Measurements from ENCODE around the gene RTN4RL1.
"Not testable (repeated sequence)": the region's sequence is repeated elsewhere in the genome, so short reads cannot be mapped to it uniquely, and the experiment has no call there.

The RTN4RL1 gene

DNA sequence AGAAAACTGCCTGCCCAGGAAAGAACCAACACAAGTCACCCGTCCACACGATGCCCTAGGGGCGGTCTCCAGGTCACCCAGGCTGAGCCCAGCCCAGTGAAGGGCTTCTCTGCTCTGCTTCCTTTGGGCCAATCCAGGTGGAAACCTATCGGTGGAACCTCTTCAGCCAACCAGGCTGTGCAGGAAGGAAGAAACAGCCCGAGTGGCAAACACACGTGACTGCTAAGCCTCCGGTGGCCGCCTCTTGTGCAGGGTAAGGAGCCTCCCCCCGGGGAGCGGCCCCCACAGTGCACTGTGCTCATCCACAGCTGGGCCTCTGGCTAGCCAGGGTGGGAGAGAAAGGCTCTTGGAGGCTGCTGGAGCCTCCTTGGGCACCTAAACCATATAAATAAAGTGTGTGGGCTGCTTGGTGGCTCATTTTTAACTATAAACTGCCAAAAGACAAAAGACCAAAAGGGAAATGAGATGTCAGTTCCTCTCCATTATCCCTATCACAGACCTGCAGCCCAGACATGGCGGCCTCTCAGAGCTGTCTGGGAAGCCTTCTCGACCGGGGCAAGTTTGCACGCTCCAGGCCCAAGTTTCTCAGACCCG lies 2.4 kb downstream of the RTN4RL1 start:
- H3K27me3 ChIP-seq (ENCODE audit: control insufficient read depth, insufficient read depth, low read length): peaks cover 95% of the 10 kb centered on the region
- no peaks in the 10 kb centered on the region; the same call in 1 of the 2 replicates for H3K9me3 ChIP-seq (ENCODE audit: control insufficient read depth, insufficient read depth, low read length)
- H3K9ac ChIP-seq (ENCODE audit: low read depth, low read length): no peak overlapping the region
- peaks cover 4% of the 10 kb centered on the region; the same call in 1 of the 2 replicates for H3K4me1 ChIP-seq (ENCODE audit: control insufficient read depth, insufficient read depth, low read length)
- H3K4me3 ChIP-seq (ENCODE audit: low read depth, low read length): no peak overlapping the region
- H3K27ac ChIP-seq (ENCODE audit: low read depth, low read length): no peak overlapping the region
- no peaks in the 10 kb centered on the region for H3K36me3 ChIP-seq (ENCODE audit: control insufficient read depth, insufficient read depth, low read length)

- H3K4me1 ChIP-seq (ENCODE audit: control insufficient read depth, insufficient read depth, low read length): peaks cover 7% of the 10 kb centered on the region; the same call in 1 of the 2 replicates
- no peak overlapping the region for H3K27ac ChIP-seq (ENCODE audit: low read depth, low read length)
Measured at GRCh38 chr17:2020721-2021120, 4.4 kb downstream of the RTN4RL1 start.

DNA sequence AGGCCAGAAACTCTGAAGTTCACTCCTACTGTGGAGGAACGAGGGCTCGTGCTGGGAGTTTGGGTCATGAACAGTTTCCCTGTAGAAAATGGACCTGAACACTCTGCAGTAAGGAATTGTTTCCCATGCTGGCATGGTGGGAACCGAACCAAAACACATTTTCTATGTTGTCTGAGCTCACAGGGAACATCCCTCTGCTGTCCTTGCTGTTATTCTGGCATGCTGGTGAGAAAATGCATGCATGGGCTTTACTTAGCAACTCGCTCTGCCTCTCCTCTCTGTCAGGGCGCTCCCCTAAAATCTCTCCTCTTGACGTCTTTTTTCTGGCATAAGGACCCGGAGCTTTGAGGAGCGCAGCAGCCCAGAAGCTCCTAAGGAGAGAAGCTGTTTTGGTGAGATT lies 5.4 kb downstream of the RTN4RL1 start:
- H3K9ac ChIP-seq (ENCODE audit: low read depth, low read length): no peak overlapping the region
- peaks cover 90% of the 10 kb centered on the region for H3K27me3 ChIP-seq (ENCODE audit: control insufficient read depth, insufficient read depth, low read length)
- H3K36me3 ChIP-seq (ENCODE audit: control insufficient read depth, insufficient read depth, low read length): no peaks in the 10 kb centered on the region
- H3K4me3 ChIP-seq (ENCODE audit: low read depth, low read length): no peak overlapping the region
- H3K4me1 ChIP-seq (ENCODE audit: control insufficient read depth, insufficient read depth, low read length): peaks cover 7% of the 10 kb centered on the region; the same call in 1 of the 2 replicates
- no peaks in the 10 kb centered on the region for H3K9me3 ChIP-seq (ENCODE audit: control insufficient read depth, insufficient read depth, low read length)
- no peak overlapping the region for H3K27ac ChIP-seq (ENCODE audit: low read depth, low read length)

More at GRCh38 chr17:2020721-2021120, 4.4 kb downstream of the RTN4RL1 start:
- no peak overlapping the region for H3K4me3 ChIP-seq (ENCODE audit: low read depth, low read length)
- H3K27me3 ChIP-seq (ENCODE audit: control insufficient read depth, insufficient read depth, low read length): peaks cover 92% of the 10 kb centered on the region
- no peaks in the 10 kb centered on the region for H3K36me3 ChIP-seq (ENCODE audit: control insufficient read depth, insufficient read depth, low read length)
- no peak overlapping the region for H3K9ac ChIP-seq (ENCODE audit: low read depth, low read length)
- H3K9me3 ChIP-seq (ENCODE audit: control insufficient read depth, insufficient read depth, low read length): no peaks in the 10 kb centered on the region

- H3K4me3 ChIP-seq (ENCODE audit: low read depth, low read length): no peak overlapping the region
- no peaks in the 10 kb centered on the region for H3K36me3 ChIP-seq (ENCODE audit: control insufficient read depth, insufficient read depth, low read length)
- H3K4me1 ChIP-seq (ENCODE audit: control insufficient read depth, insufficient read depth, low read length): peaks cover 5% of the 10 kb centered on the region; the same call in 1 of the 2 replicates
- H3K9ac ChIP-seq (ENCODE audit: low read depth, low read length): no peak overlapping the region
- no peak overlapping the region for H3K27ac ChIP-seq (ENCODE audit: low read depth, low read length)
- peaks cover 82% of the 10 kb centered on the region for H3K27me3 ChIP-seq (ENCODE audit: control insufficient read depth, insufficient read depth, low read length)
- no peaks in the 10 kb centered on the region for H3K9me3 ChIP-seq (ENCODE audit: control insufficient read depth, insufficient read depth, low read length)
Measured at GRCh38 chr17:2018716-2019510, 6.2 kb downstream of the RTN4RL1 start.

DNA sequence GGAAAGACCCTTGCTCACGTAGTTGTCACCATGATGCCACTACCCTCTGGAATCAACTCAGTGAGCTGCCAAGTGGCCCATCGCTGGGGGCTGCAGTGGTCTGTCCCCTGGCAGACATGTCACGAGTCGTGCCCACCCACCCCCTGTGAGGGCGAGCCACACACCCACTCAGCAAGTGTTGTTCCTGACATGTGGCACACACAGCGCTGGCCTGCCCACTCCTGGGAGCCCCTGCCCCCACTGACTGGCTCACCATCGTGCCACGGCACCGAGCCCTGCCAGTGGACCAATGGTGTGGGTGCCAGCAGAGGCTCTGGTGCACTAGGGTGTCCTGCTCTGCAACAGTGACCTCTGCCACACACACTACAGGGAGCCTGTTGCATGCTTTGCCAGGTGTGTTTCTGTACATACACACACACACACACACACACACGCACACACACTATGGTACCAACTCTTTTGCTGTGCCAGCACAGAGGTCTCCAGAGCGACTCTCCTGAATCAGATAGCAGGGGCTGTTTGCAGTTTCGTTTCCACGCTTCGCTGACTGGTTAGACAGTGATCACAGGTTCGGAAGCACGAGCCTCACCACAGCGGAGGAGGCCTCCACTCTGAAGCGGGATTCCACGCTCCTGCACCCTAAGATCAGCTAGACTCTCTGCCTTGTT lies 7.7 kb downstream of the RTN4RL1 start:
- Histone ChIP-seq H3K4me3 (ENCODE audit: low read depth, low read length) (no peak overlapping the region), H3K4me1 (ENCODE audit: control insufficient read depth, insufficient read depth, low read length) (peaks cover 3% of the 10 kb centered on the region; the same call in 1 of the 2 replicates), H3K36me3 (ENCODE audit: control insufficient read depth, insufficient read depth, low read length) (no peaks in the 10 kb centered on the region), H3K9me3 (ENCODE audit: control insufficient read depth, insufficient read depth, low read length) (no peaks in the 10 kb centered on the region), H3K9ac (ENCODE audit: low read depth, low read length) (no peak overlapping the region), H3K27ac (ENCODE audit: low read depth, low read length) (no peak overlapping the region), H3K27me3 (ENCODE audit: control insufficient read depth, insufficient read depth, low read length) (peaks cover 74% of the 10 kb centered on the region)

DNA sequence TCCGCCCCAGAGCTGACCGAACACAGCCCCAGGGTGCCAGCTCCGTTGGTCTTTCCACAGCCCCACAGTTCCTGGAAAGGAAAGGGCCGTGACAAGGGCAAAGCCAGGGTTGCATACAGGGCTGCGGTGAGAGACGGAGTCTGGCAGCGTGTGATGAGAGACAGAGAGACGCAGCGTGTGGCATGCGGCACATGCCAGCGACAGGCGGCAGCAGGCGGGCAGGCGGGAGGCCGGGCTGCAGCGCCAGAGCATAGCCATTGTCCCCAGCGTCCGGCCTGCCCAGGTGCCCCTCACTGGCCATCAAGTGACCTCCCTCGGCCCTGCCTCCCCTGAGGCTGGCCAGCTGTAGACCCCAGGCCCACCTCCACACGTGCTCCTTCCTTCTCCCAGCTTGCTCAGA lies 8.6 kb downstream of the RTN4RL1 start:
- Histone ChIP-seq H3K4me3 (ENCODE audit: low read depth, low read length) (no peak overlapping the region), H3K27ac (ENCODE audit: low read depth, low read length) (no peak overlapping the region), H3K27me3 (ENCODE audit: control insufficient read depth, insufficient read depth, low read length) (peaks cover 78% of the 10 kb centered on the region), H3K9me3 (ENCODE audit: control insufficient read depth, insufficient read depth, low read length) (no peaks in the 10 kb centered on the region), H3K4me1 (ENCODE audit: control insufficient read depth, insufficient read depth, low read length) (peaks cover 11% of the 10 kb centered on the region), H3K36me3 (ENCODE audit: control insufficient read depth, insufficient read depth, low read length) (no peaks in the 10 kb centered on the region), H3K9ac (ENCODE audit: low read depth, low read length) (no peak overlapping the region)

DNA sequence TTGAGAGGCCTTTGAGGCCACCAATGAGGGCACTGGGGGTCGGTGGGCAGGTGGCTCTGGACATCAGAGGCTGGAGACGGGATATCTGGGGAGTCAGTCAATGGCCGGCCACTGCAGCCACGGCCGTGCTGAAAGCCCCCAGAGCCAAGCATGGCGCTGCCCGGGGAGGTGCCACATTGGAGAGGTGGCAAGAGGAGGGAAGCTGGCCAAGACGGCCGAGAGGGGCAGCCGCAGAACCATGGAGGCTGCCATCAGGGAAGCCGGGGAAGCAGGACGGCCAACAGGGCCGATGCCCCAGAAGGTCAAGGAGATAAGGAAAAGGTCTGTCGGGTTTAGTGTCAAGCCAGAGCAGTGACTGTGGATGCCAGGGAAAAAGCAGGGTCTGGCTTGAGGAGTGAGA lies 9.8 kb downstream of the RTN4RL1 start:
- H3K9ac ChIP-seq (ENCODE audit: low read depth, low read length): no peak overlapping the region
- H3K36me3 ChIP-seq (ENCODE audit: control insufficient read depth, insufficient read depth, low read length): no peaks in the 10 kb centered on the region
- H3K4me3 ChIP-seq (ENCODE audit: low read depth, low read length): no peak overlapping the region
- H3K4me1 ChIP-seq (ENCODE audit: control insufficient read depth, insufficient read depth, low read length): peaks cover 14% of the 10 kb centered on the region
- no peaks in the 10 kb centered on the region for H3K9me3 ChIP-seq (ENCODE audit: control insufficient read depth, insufficient read depth, low read length)
- H3K27me3 ChIP-seq (ENCODE audit: control insufficient read depth, insufficient read depth, low read length): peaks cover 72% of the 10 kb centered on the region
- H3K27ac ChIP-seq (ENCODE audit: low read depth, low read length): no peak overlapping the region

DNA sequence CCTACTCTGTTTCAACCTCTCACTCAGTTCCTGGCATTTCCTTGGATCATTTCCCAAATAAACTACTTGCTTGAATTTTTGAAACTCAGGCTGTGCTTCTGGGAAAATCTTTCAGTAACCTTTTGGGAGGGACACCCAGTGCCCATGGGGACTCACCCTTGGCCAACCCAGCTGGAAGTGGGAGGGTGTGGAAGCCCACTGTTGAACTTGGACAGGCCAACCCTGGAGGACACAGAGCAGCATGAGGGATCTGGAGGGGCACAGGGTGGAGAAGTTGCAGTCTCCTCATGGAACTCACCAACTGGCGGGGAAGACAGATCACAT lies 11.2 kb downstream of the RTN4RL1 start:
- Histone ChIP-seq H3K36me3 (ENCODE audit: control insufficient read depth, insufficient read depth, low read length) (no peaks in the 10 kb centered on the region), H3K4me1 (ENCODE audit: control insufficient read depth, insufficient read depth, low read length) (peaks cover 14% of the 10 kb centered on the region), H3K4me3 (ENCODE audit: low read depth, low read length) (no peak overlapping the region), H3K9me3 (ENCODE audit: control insufficient read depth, insufficient read depth, low read length) (no peaks in the 10 kb centered on the region), H3K27me3 (ENCODE audit: control insufficient read depth, insufficient read depth, low read length) (peaks cover 58% of the 10 kb centered on the region), H3K27ac (ENCODE audit: low read depth, low read length) (no peak overlapping the region), H3K9ac (ENCODE audit: low read depth, low read length) (no peak overlapping the region)

GRCh38 chr17:2013220-2013993 lies 11.7 kb downstream of the RTN4RL1 start:
- not testable (repeated sequence) for H3K4me3 ChIP-seq (ENCODE audit: low read depth, low read length); H3K9ac ChIP-seq (ENCODE audit: low read depth, low read length); H3K27ac ChIP-seq (ENCODE audit: low read depth, low read length); H3K36me3 ChIP-seq (ENCODE audit: control insufficient read depth, insufficient read depth, low read length); H3K9me3 ChIP-seq (ENCODE audit: control insufficient read depth, insufficient read depth, low read length)
- H3K27me3 ChIP-seq (ENCODE audit: control insufficient read depth, insufficient read depth, low read length): peaks cover 53% of the 10 kb centered on the region
- H3K4me1 ChIP-seq (ENCODE audit: control insufficient read depth, insufficient read depth, low read length): peaks cover 14% of the 10 kb centered on the region

GRCh38 chr17:2012499-2012898 lies 12.6 kb downstream of the RTN4RL1 start:
- Histone ChIP-seq H3K27ac (ENCODE audit: low read depth, low read length) (no peak overlapping the region), H3K4me3 (ENCODE audit: low read depth, low read length) (no peak overlapping the region), H3K4me1 (ENCODE audit: control insufficient read depth, insufficient read depth, low read length) (peaks cover 14% of the 10 kb centered on the region), H3K9me3 (ENCODE audit: control insufficient read depth, insufficient read depth, low read length) (no peaks in the 10 kb centered on the region), H3K9ac (ENCODE audit: low read depth, low read length) (no peak overlapping the region), H3K27me3 (ENCODE audit: control insufficient read depth, insufficient read depth, low read length) (peaks cover 44% of the 10 kb centered on the region), H3K36me3 (ENCODE audit: control insufficient read depth, insufficient read depth, low read length) (no peaks in the 10 kb centered on the region)
